ENCODE measurements around the gene PLEKHM1.

- TF ChIP-seq EZH2 (IDR thresholded peaks at IDR 0.05; ENCODE audit: insufficient read depth, poor library complexity, severe bottlenecking) (no peak), EZH2phosphoT487 (IDR thresholded peaks at IDR 0.05; ENCODE audit: insufficient read depth, low read depth) (no peak)
Measured at GRCh38 chr17:45406107-45406506, 84.4 kb downstream of the PLEKHM1 start.

All from GM23248 (cell line).